Inferior parietal cortex (tissue), 1 donor: ENCODE results near the gene TMIGD1.

ENCODE experiments used
- DNase-seq: peaks from one replicate; pipeline ENCODE4 v3.0.0-alpha.2; 2016; ENCODE audit errors: extremely low spot score

TMIGD1 gene, protein sequence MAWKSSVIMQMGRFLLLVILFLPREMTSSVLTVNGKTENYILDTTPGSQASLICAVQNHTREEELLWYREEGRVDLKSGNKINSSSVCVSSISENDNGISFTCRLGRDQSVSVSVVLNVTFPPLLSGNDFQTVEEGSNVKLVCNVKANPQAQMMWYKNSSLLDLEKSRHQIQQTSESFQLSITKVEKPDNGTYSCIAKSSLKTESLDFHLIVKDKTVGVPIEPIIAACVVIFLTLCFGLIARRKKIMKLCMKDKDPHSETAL

DNA sequence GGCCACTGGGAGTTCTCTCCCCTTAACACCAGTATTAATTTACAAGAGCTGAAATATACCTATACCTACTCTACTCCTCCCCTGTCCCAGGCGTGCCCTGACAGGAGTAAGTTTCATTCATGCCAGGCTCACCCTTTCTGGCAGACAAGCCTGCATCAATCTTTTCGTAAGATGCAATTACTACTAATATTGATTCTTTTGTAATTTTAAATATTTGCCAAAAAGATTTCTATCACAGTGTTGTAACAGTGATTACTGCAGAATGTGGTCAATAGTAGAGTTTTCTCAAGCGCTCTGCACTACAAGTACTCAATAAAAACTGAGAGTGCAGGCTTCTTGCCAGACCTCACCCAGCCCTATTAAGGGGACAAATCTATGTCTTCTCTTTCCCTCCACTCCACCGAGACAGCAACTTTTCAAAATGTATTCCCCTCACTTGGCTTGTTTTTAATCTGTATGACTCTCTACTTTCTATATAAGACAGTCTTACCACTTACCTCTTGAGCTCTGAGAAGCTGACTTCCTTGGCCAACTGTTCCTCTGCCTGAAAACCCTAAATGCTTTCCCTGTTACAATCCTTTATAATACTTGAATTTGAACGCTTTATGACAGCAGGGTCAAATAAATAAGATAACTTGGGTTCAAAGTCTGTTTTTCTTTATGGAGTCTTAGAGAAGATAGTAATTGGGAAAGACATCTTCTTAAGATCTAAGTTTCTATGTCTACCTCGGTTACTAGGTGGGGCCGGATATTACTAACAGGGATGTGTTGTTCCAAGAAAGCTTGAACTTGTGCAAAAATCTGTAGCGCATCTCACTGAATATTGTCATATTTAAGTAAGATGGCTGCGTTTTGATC is at the start of gene TMIGD1:
TMIGD1 (minus strand) TSS at position 555 of the 858 bp plus-strand sequence. CDS start 1,924 bp downstream, outside the sequence.
- no peak for DNase-seq

DNA sequence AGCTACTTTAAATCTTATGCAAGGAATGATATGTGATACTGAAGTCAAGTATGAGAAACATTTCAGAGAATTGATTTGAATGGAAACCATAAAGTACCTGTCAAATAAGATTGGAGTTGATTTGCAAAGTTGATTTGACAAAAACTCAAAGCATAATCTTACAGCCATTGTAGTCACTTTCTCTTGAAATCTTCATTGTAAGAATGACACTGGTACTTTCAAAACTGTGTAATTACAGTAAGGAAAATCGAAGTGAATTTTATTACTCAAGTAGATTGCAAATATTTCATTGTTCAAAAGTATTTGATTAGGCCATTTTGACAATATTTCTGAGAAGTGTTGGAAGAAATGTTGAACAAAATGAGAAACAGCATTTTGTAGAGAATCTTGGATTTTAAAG is 48.5 kb upstream of the TMIGD1 start:
- DNase-seq, result no peak

DNA sequence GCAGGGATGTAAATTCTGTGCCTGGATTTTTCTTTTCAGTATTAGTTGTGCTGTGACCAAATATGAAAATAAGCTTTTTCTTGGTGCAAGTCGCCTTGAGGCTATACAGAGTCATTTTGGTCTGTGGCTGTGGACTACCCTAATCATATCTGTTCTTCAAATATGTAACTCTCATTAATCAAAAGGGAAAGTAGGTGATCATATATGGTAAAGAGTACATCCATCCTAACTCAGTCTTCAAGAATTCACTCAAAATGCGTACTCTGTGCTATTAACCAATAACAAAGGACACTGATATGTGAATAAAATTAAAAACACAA is 47.4 kb upstream of the TMIGD1 start:
- DNase-seq, result peak; percentile 14

DNA sequence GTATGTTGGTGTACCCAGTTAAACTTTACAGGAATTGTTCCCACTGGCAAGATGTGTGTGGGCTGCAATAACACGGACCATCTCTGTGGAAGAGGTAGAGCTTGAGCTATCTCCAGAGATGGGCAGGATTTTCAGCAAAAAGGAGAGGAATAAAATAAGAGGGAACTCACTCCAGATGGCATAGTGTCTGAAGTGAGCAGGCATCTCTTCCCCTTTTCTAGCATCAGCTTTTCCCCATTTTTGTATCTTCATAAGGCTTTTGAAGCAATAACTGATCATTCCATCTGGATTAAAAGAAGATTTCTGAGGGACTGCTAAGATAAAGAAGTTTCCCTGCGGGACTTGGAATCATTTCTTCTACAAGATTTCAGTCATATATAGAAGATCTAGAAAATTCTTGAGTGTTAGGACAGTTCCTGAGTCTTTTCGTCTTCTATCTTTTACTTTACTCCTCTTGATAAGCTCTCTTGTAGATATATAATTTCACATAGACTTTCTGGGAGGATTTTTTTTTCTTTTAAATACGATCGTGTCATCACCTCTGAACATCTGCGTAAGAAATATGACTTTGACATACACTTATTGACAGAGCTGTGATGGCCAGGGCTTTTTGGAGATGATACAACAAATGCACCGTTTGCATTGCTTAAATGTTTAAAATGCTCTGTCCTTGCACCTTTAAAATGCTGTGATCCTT is 46.9 kb upstream of the TMIGD1 start:
- peak; percentile 28 for DNase-seq

DNA sequence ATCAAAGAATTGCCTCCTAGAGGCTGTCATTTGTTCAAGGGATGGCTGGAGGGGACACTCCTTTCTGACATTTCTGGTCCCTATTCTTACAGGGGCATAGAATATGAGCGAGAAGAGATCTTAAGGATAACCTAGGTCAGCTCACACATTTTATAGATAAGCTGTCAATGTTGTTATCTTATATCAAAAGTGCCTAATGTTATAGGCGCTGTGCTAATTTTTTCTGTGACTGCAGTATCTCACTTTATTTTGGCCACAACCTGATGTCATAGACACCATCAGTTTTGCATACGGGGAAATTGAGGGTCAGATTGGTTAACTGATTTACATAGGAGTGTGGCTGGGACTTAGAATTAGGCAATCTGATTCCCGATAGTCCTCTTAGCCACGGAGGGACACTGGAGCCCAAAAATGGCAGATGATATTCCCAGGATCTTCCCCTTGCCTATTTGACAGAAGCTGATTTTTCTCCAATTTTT is 46.1 kb upstream of the TMIGD1 start:
- peak; percentile 33 for DNase-seq

DNA sequence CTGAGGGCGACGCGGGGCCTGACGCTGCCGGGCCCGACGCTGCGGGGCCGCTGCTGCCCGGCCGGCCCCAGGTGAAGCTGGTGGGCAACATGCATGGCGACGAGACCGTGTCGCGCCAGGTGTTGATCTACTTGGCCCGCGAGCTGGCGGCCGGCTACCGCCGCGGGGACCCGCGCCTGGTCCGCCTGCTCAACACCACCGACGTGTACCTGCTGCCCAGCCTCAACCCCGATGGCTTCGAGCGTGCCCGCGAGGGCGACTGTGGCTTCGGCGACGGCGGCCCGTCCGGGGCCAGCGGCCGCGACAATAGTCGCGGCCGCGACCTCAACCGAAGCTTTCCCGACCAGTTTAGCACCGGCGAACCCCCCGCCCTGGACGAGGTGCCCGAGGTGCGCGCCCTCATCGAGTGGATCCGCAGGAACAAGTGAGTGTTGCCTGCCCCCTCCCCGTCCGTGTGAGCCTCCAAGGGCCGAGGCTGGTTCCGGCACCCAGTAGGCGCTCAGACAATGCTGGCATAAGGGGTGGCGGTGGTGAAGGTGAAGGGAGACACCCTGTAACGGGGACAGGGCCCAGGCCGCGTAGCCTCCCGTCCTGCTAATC is 45.5 kb upstream of the TMIGD1 start:
- no peak for DNase-seq

DNA sequence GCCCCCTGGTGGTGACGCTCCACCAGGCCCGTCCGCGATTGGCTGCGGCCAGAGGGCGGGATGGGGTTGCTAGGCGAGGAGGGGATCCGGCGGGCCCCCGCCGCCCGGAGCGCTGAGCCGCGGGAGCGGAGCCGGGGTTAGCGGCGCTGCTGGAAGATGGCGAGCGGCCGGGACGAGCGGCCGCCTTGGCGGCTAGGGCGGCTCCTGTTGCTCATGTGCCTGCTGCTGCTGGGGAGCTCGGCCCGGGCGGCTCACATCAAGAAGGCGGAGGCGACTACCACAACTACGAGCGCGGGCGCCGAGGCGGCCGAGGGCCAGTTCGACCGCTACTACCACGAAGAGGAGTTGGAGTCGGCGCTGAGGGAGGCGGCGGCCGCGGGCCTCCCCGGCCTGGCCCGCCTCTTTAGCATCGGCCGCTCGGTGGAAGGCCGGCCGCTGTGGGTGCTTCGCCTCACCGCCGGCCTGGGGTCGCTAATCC is 45.0 kb upstream of the TMIGD1 start, which contains the start of gene CPD:
CPD (plus strand) TSS at position 103 of the 478 bp plus-strand sequence; CDS start at position 157, 54 bp downstream.
- peak; percentile 97 for DNase-seq

DNA sequence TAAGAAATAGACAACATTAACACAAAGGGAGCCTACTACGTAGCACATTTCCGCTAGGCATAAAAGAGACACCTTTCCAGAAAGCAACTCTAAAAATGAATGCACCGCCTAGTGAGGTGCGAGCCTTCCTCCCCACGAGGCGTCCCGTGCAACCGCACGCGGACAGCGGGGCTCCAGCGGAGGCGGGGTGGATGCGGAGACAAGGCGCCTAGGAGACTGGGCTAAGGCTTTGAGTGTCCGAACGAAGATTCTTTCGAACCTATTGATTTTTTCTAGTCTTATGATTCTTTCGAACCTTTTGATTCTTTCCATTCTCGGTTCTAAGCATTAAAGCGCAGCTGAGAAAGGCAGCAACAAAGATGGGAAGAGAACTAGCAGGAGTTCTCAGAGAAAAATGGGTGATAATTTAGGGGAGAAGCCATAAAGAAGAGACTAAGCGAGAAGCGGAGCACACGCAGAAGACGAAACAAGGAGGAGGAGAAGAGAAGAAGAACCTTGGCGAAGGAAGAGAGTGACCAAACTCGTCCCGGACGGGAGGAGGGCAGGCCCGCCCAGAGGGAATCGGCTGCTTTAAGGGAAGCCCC is 44.5 kb upstream of the TMIGD1 start:
- DNase-seq, result no peak

DNA sequence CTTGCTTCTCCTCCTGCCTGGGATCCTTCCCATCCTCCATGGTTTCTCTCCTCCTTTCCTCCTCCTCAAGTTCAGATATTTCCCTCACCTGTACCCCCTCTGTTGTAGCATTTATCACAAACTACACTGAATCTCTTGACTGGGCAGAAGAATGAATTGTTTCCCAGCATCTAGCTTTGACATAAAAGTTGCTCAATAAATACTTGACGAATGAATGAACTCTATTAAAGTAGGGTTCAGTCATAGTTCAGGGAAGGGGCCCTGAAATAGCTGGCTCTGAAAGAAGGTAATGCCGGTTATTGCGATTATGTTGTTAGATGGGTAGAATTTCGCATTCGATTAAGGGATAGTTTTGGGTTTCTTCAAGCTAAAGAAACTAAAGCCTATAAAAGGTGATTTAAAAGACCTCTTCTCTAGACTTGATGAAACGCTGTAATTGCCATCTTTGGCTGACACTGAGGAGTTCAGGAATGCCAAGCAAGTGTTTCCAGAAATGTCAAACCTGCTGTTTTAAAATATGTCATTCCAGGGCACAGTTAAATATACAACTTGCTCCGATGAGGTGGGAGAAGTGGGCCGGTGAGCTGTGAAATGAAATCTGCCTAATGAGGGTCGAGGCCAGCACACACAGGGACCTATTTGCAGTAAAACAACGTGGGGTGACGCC is 43.9 kb upstream of the TMIGD1 start:
- DNase-seq, result no peak

DNA sequence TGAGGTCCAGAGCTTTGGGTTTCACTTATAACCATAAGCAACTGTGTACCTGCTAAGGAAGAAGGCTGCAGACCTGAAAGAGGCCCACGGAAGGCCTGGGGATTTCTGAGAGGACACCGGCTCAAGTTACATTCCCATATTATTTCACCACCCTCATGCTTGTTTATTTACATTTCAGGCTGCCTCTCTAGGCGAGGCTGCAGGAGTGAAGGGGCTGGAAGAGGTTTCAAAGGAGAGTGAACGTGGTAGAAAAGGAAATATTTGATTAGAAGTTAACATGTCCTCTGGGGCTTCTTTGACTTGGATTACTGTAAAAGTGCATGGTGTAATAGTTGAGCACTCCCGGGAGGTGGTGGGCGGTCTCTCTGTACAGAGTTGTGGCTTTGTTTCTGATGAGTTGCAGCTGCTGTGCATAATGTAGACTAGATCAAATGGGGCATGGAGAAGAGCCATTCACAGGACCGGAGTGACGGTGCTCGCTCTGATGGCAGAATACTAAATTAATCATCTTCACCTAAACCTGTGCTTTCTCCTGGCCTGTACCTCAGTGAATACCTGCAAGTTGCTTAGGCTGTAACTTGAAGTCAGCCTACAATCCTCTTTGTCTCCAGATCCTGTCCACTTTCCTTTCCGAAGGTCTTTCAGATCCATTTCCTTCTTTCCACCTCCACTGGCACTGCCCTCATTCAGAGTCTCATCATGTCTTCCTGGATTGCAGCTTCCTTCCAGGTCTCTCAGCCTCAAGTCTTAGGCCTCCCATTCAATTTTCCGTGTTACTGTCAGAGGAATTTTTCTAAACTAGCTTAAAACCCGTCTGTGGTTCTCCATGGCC is 43.0 kb upstream of the TMIGD1 start:
- peak; percentile 13 for DNase-seq

DNA sequence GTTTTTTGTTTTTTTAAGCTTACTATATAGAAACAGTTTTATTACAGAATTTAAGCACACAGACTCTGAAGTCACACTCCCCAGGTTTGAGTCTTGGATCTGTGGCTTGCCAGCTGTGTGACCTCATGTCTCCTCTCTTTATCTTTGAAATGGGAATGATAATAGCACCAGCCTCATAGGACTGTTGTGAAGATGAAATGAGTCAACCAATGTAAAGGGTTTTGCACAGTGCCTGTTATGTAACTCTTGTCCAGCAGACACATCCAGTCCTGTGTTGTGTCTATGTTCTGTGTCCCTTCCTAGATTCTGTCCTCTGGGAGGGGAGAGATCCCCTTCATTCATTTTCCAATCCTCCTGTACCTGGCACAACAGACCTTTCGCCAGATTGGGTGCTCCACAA is 41.8 kb upstream of the TMIGD1 start:
- DNase-seq, result no peak

DNA sequence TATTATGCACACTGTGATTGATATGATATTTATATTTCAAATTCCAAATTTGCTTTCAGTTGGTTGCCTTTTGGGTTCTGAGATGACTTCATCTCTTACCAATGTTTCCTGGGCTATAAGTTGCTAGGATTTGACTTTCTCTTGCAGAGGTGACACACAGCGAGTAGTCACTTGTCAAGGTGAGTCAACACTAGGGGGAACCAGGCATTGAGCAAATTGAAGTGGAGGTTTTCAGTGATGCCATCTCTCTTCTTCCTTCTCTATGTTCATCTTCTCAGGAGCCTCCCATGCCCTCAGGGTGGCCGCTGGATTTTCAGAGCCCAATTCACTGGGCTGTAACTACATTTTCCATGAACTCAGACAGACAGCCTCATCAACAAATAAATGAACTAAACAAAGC is 38.9 kb upstream of the TMIGD1 start:
- no peak for DNase-seq

DNA sequence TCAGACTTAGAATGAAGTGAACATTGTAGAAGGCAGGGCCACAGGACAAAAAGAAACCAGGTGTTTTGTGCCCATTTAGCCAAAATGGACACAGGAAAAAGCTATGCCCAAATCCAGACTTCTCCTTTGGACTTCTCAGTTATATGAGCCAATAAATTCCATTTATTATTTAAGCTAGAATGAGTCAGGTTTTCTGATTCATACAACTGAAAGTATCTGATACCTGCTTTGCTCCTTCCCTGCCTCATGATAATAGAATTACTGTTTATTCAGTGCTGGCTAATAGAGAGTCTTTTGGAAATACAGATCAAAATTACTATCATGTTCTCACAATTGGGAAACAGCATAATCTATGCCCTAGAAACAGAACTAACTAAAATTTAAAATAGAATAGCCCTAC is 36.1 kb upstream of the TMIGD1 start:
- DNase-seq, result no peak

DNA sequence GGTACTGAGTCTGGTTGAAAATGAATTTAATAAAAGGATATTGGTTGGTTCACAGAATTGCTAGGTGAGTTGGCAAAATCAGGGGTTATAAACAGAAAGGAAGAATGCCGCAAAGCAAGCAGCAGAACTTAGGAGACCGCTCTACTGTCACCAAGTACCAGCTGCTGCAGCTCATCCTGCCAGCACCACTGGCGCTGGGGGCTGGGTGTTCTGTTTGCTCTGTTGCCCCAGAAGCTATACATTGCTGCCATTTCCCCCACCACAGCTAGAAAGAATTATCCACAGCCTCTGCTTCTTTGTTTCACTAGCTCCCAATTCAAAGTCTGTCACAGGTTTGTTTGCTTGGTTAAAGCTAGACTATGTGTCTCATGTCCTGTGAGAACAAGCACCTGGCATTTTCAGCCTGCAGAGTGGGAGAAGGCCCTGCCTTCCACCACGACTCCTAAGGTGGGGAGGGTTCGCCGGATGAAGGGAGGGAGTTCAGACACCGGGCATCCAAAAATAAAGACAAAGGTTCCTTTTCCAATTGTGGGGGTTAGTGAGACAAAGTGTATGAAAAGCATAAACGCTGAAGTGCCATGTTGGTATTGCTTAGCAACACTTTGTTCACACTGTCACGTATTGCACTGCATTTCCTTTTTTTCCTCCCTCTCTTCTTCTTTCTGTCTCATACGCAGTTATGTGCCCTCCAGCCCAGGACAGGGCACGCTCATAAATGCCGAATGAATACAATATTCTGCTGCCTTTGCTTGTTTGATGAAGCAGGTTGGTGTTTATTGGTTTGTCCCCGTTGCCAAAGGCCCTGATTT is 35.3 kb upstream of the TMIGD1 start:
- DNase-seq, result no peak

DNA sequence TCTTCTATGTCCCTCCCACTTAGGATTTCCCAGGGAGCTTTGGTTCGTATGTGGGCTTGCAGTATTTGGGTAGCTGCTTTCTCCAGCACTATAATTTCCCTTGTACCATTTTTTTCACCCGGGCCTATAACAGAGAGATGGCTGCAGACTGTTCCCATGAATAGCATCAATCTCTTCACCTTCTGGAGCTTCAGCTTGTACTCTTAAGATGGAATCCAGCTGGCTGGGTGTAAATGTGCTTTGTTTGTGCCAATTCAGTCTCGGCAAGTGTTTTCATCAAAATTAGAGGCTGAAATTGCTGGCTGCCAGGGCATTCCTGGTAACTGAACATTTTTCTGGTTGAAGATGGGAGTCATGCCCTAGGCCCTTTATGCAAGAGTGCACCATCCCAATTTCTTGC is 32.7 kb upstream of the TMIGD1 start:
- DNase-seq, result peak; percentile 53

DNA sequence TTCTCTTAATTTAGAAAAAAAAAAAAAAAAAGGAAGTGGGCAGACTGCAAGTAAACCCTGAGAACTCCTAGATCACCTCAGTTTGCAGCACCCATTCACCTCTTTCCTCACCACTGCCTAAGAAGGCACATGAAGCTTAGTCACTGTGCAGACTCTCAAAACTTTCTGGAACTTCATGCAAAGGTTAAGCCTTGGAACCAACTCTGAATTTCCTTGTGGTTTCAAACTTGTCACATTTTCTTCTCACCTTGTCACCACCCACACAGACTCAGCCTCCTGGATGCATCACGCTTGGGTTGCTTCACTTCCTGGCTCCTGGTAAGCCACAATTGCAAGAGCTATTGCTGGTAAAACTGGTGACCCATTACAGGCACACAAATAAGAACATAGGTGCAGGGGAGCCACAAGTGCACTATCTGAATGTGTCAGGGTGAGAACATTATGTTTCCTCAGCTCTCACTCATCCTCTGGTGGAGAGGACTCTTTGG is 29.9 kb upstream of the TMIGD1 start:
- DNase-seq, result peak; percentile 37

DNA sequence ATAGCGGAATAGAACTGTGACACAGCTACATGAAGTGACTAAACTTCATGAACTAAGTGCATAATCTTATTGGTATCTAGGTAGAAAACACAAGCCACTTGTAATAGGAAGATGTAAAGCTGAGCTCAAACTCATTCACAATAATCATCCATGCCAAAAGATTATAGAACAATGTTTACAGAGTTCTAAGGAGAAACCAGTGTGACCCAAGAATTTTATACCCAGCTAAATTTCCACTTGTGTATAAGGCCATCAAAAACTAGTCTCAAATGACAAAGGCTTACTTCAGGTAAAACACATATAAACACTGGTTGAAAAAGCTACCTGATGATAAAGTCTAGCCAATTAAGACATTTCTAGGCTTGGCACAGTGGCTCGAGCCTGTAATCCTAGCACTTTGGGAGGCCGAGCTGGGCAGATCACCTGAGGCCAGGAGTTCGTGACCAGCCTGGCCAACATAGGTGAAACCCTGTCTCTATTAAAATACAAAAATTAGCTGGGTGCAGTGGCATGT is 28.0 kb upstream of the TMIGD1 start:
- no peak for DNase-seq

DNA sequence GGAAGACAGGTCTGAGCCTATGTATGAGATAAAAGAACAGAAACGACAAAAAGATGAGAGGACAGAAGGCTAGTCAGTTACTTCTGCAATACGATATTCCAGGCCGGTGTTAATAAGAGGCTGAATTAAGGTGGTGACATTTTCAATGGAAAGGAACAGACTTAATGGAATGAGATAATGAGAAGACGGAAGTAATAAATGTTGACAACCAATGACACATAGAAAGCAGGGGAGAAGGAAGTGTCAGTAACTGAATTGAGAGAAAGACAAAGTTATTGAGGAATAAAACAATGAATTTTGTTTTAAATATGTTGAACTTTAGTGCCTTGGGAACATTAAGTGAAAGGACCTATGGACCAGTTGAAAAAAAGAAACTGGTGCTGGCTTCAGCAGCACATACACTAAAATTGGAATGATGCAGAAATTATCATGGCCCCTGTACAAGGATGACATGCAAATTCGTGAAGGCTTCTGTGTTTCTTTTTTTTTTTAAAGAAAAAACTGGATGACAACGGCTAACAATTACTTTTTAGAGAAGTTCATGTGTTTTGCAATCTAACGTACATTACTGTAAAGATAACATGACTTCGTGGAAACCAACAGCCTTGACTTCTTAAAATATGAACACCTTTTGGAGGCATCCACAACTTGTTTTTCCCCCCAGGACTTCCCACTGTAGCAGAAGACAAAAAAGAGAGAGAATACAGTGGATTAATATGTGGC is 26.4 kb upstream of the TMIGD1 start:
- DNase-seq, result no peak
